K562 treated with DMSO at 1 percent for 4 hours (cell line): ENCODE data around the gene RNU4-1. TPM values are rescaled to one million over a fixed set of nuclear protein-coding genes. Genes with fewer than 3 reads are reported as not detected.

ENCODE experiments used
- total RNA-seq: library from RNA; unstranded; fragments of 300-600 nt; gene quantifications from 2 replicates; pipeline ENCODE4 v1.2.3, GENCODE V29; 2022; ENCODE audit not compliant: insufficient read depth

The RNU4-1 gene
- total RNA-seq, result not detected in 2 replicates

DNA sequence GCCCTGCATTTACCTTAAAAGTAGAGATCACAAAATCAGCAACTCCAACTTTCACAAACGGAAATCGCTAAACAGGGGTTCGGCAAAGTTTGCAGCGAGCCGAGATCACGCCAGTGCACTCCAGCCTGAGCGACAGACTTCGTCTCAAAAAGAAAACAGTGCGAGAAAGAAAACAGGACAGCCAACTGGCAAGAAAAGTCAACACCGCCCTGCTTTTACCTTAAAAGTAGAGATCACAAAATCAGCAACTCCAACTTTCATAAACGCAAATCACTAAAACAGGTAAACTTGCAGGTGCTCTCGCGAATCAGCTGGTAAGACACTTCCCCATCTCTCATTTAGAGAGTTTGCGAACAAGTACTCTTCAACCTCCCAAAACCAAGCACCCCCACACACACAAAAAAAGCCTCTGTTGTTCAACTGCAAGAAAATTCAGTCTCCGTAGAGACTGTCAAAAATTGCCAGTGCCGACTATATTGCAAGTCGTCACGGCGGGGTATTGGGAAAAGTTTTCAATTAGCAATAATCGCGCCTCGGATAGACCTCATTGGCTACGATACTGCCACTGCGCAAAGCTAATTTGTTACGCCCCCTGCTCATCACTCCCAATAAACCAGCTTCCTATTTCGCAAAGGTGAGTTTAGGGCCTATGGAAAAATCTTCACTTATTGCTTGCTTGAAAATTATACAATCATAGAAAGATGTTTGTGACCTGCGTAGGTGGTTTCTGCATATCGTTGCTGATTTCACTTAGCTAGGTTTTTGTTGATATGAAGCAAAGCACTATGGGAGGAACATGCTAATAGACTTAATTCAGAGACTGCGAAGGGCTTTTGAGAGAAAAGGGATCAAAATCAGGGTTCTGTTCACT lies at the start of gene RNU4-1:
Gene RNU4-1, minus strand, starts transcription at position 577 of the 871 bp plus-strand sequence.

GRCh38 chr12:120327593-120327992 lies 34.6 kb upstream of the RNU4-1 start, which contains the start of gene PLA2G1B:
TSS of gene PLA2G1B (minus strand) at chr12:120327779. CDS start at chr12:120327753, 26 bp downstream.

GRCh38 chr12:120301962-120302815 lies 9.2 kb upstream of the RNU4-1 start, which contains the start of gene SIRT4:
TSS of gene SIRT4 (plus strand) at chr12:120302321. CDS start at chr12:120303562, 1,241 bp downstream.

GRCh38 chr12:120265473-120266179 lies 27.4 kb downstream of the RNU4-1 start, which contains the start of gene PXN:
TSS of gene PXN (minus strand) at chr12:120265730. CDS start at chr12:120265629, 101 bp downstream.

Other genes starting within 250 kb of the RNU4-1 start
- gene RAB35, start 176.5 kb downstream of the RNU4-1 start, total RNA-seq, result 45.3 and 52.3 TPM in 2 replicates
- 54.9 and 72.9 TPM in 2 replicates for gene GCN1, start 98.5 kb downstream of the RNU4-1 start, total RNA-seq
- gene RPLP0, start 92.1 kb downstream of the RNU4-1 start, total RNA-seq, result 8,456 and 8,934 TPM in 2 replicates
- gene PXN, start 27.5 kb downstream of the RNU4-1 start, total RNA-seq, result 72.4 and 72.8 TPM in 2 replicates
- not detected in 2 replicates for gene RNU4-2, start 1.3 kb downstream of the RNU4-1 start, total RNA-seq
- 3.1 and 5.5 TPM in 2 replicates for gene SIRT4, start 9.1 kb upstream of the RNU4-1 start, total RNA-seq
- gene PLA2G1B, start 34.5 kb upstream of the RNU4-1 start, total RNA-seq, result not detected in 2 replicates
- gene MSI1, start 75.9 kb upstream of the RNU4-1 start, total RNA-seq, result not detected in 2 replicates
- 699 and 785 TPM in 2 replicates for gene COX6A1, start 144.9 kb upstream of the RNU4-1 start, total RNA-seq
- 23.7 and 34.9 TPM in 2 replicates for gene TRIAP1, start 153.1 kb upstream of the RNU4-1 start, total RNA-seq
- gene GATC, start 153.2 kb upstream of the RNU4-1 start, total RNA-seq, result 12.4 and 16.6 TPM in 2 replicates
- gene SRSF9, start 176.5 kb upstream of the RNU4-1 start, total RNA-seq, result 196 and 208 TPM in 2 replicates
- 470 and 487 TPM in 2 replicates for gene DYNLL1, start 202.9 kb upstream of the RNU4-1 start, total RNA-seq
- 23.3 and 30.5 TPM in 2 replicates for gene COQ5, start 235.9 kb upstream of the RNU4-1 start, total RNA-seq
- gene RNF10, start 241.1 kb upstream of the RNU4-1 start, total RNA-seq, result 108 and 132 TPM in 2 replicates